ENCODE measurements around the gene PDE7B. TPM values are rescaled to one million over a fixed set of nuclear protein-coding genes. Genes with fewer than 3 reads are reported as not detected.

Gene PDE7B
- total and polyA plus RNA-seq, 2 of the 8 experiments (the other 6 are each of a cell fraction or from before 2014, with no cell fraction given): not detected

DNA sequence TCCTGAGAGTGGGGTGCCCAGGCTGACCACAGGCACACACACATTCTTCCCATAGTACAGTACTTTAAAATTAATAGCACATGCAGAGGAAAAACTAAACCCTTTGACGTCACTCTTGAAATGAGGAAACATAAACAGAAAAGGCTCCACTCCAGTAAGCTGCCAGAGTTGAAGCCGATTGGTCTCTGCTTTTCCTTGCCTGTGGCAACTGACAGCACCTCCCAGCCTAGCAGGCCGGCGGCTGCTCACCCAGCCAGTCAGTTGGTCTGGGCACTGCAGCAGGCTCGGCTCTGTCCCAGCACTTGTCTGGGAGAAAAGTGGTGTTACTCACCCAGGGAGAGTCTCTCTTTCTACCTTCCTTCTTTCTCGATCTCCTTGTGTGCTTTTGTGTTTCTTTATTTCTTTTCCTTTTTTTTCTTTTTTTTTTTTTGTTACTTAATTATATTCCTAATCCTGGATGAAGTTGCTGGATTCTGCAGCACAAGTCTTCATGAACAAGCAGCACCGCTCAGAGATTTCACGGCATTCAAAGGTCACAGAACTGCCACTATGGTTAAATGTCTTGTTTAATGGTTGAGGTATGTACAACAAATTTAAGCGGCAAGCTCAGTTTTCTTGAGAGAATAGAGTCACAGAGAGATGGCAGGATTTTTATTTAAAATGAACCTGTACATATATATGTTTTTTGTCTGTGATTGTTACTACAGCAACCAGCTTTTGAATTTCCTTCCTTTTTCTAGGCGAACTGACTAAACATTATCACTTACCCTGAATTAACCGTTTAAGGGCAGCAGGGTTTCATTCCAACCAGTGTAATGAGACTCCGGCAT, at the start of gene PDE7B (continued):
- no peak for TF ChIP-seq HDAC6 (IDR thresholded peaks at IDR 0.05; ENCODE audit: low read depth, low read length)

All from H1 (cell line).